Liver (tissue), 9 donors: Measurements from ENCODE around the gene TIMM17B. TPM values are rescaled to one million over a fixed set of nuclear protein-coding genes. Genes with fewer than 3 reads are reported as not detected.
"Not testable (repeated sequence)": the region's sequence is repeated elsewhere in the genome, so short reads cannot be mapped to it uniquely, and the experiment has no call there.

ENCODE experiments used
- DNase-seq: peaks from one replicate; pipeline ENCODE4 v3.0.0-alpha.2; 2017; ENCODE audit warnings: low spot score
- H3K27ac ChIP-seq, 2 donors: one replicate each; pipeline ENCODE4 v1.7.0; 2013; ENCODE audit warnings: inconsistent platforms in 2 of 2, low read length in 2 of 2, control low read depth in 1 of 2, low read depth in 1 of 2, mild to moderate bottlenecking in 1 of 2
- H3K27me3 ChIP-seq, 4 donors: one replicate each; pipeline versions ENCODE4 v1.6.1 to v1.7.0; 2013; ENCODE audit warnings: low read length in 3 of 4, inconsistent platforms in 1 of 4, mild to moderate bottlenecking in 1 of 4, moderate library complexity in 1 of 4; ENCODE audit not compliant: control insufficient read depth in 4 of 4, insufficient read depth in 4 of 4
- H3K36me3 ChIP-seq, 4 donors: one replicate each; pipeline versions ENCODE4 v1.6.1 to v1.7.0; 2013; ENCODE audit warnings: low read length in 3 of 4, mild to moderate bottlenecking in 3 of 4, low read depth in 1 of 4, moderate library complexity in 1 of 4; ENCODE audit not compliant: control insufficient read depth in 4 of 4, insufficient read depth in 3 of 4
- H3K4me1 ChIP-seq, 4 donors: one replicate each; pipeline versions ENCODE4 v1.6.1 to v1.7.0; 2013; ENCODE audit warnings: low read length in 3 of 4, mild to moderate bottlenecking in 3 of 4, moderate library complexity in 1 of 4; ENCODE audit not compliant: control insufficient read depth in 4 of 4, insufficient read depth in 4 of 4
- H3K4me3 ChIP-seq, 3 donors: one replicate each; pipeline versions ENCODE4 v1.6.1 to v1.7.0; 2013; ENCODE audit warnings: low read length in 3 of 3, control low read depth in 1 of 3, low read depth in 1 of 3, mild to moderate bottlenecking in 1 of 3
- H3K9ac ChIP-seq, 2 donors: one replicate each; pipeline ENCODE4 v1.7.0; 2013; ENCODE audit warnings: low read length in 2 of 2, mild to moderate bottlenecking in 2 of 2, moderate library complexity in 2 of 2, control low read depth in 1 of 2, low read depth in 1 of 2
- H3K9me3 ChIP-seq, 4 donors: one replicate each; pipeline versions ENCODE4 v1.6.1 to v1.7.0; 2013; ENCODE audit warnings: low read length in 3 of 4; ENCODE audit not compliant: control insufficient read depth in 4 of 4
- CTCF ChIP-seq: fragments of 150-350 bp; IDR thresholded peaks from 2 replicates; pipeline ENCODE4 v1.5.1; 2017; ENCODE audit warnings: improper control_type of control experiment, low read depth, low read length; ENCODE audit not compliant: missing input control
- EGR1 ChIP-seq, 2 donors: IDR thresholded peaks; 2 replicates each; pipeline ENCODE4 v1.6.1; 2016 to 2018; ENCODE audit warnings: antibody characterized with exemption in 2 of 2, low read depth in 2 of 2
- GABPA ChIP-seq, 2 donors: IDR thresholded peaks in 1 of 2; conservative IDR thresholded peaks in 1 of 2; 2 replicates each; pipeline ENCODE4 v1.6.1; 2016; ENCODE audit warnings: antibody characterized with exemption in 2 of 2, mild to moderate bottlenecking in 1 of 2, moderate library complexity in 1 of 2
- HNF4A ChIP-seq, 2 donors: conservative IDR thresholded peaks; 2 replicates each; pipeline ENCODE4 v1.6.1; 2016; ENCODE audit warnings: antibody characterized with exemption in 2 of 2, mild to moderate bottlenecking in 2 of 2
- MAX ChIP-seq: IDR thresholded peaks from 2 replicates; pipeline ENCODE4 v1.6.1; 2016; ENCODE audit warnings: antibody characterized with exemption
- RAD21 ChIP-seq, 2 donors: IDR thresholded peaks; 2 replicates each; pipeline ENCODE4 v1.6.1; 2016; ENCODE audit warnings: antibody characterized with exemption in 2 of 2, mild to moderate bottlenecking in 2 of 2
- REST ChIP-seq: IDR thresholded peaks from 2 replicates; pipeline ENCODE4 v1.6.1; 2016; ENCODE audit warnings: antibody characterized with exemption, mild to moderate bottlenecking
- SP1 ChIP-seq: IDR thresholded peaks from 2 replicates; pipeline ENCODE4 v1.6.1; 2018; ENCODE audit warnings: antibody characterized with exemption, mild to moderate bottlenecking
- TAF1 ChIP-seq: conservative IDR thresholded peaks from 2 replicates; pipeline ENCODE4 v1.6.1; 2016; ENCODE audit warnings: antibody characterized with exemption, mild to moderate bottlenecking
- ZBTB33 ChIP-seq: IDR thresholded peaks from 2 replicates; pipeline ENCODE4 v1.6.1; 2016; ENCODE audit warnings: antibody characterized with exemption
- WGBS: extraction: QIAGEN DNeasy Blood & Tissue Kit; methylation state at CpG from one replicate; pipeline ENCODE4 v1.1.7; 2013; 5-methylcytosine and 5-hydroxymethylcytosine counted together
- polyA plus RNA-seq, 2 donors: library from polyadenylated mRNA; stranded (reverse) in 1 of 2; unstranded in 1 of 2; fragments of 200-250 nt in 1 of 2; fragments of >200 nt in 1 of 2; fragmentation: Nextera tagmentation in 1 of 2; extraction: Ambion mirVana in 1 of 2; gene quantifications; one replicate each; pipeline versions ENCODE4 v1.2.1 to v1.2.3, GENCODE V29; 2013 to 2015
- total RNA-seq, 2 donors: library from RNA; depleted of rRNA; stranded (reverse); fragments of >200 nt; gene quantifications; one replicate each; pipeline ENCODE4 v1.2.3, GENCODE V29; 2014
- donor health status: healthy.
- donor health status: healthy.
- donor health status: healthy.
- donor health status: healthy.
- donor health status: healthy.

Gene TIMM17B
- total and polyA plus RNA-seq, 4 donors, result 22.8 to 53.1 (median 30.0) TPM

GRCh38 chrX:48864210-48864609 lies 33.4 kb downstream of the TIMM17B start:
- Histone ChIP-seq H3K4me1 (no peaks in the 10 kb centered on the region), H3K27me3 (no peaks in the 10 kb centered on the region), H3K27ac (no peak overlapping the region), H3K9ac (no peak overlapping the region), H3K4me3 (no peak overlapping the region), H3K9me3 (no peaks in the 10 kb centered on the region), H3K36me3 (no peaks in the 10 kb centered on the region)
- TF ChIP-seq MAX, result no peak
- TF ChIP-seq TAF1, result no peak
- TF ChIP-seq CTCF, result no peak
- TF ChIP-seq RAD21 (IDR thresholded peaks at IDR 0.05), result no peak
- TF ChIP-seq HNF4A (conservative IDR thresholded peaks at IDR 0.05), result no peak
- TF ChIP-seq ZBTB33, result no peak
- TF ChIP-seq SP1, result no peak
- no peak for TF ChIP-seq REST
- TF ChIP-seq EGR1 (IDR thresholded peaks at IDR 0.05; ENCODE audit: low read depth in 2 of 2), result no peak
- no peak for DNase-seq
- 54% methylated on average over 4 of the region's 4 CpGs for WGBS

- Histone ChIP-seq H3K4me3 (no peak overlapping the region), H3K27me3 (peaks cover 0 to 4% (median 0%) of the 10 kb centered on the region in 4 donors), H3K36me3 (no peaks in the 10 kb centered on the region), H3K4me1 (no peaks in the 10 kb centered on the region), H3K9me3 (no peaks in the 10 kb centered on the region), H3K27ac (no peak overlapping the region), H3K9ac (no peak overlapping the region)
- no peak for TF ChIP-seq TAF1
- TF ChIP-seq GABPA (IDR thresholded peaks at IDR 0.05 in 1 of 2, conservative IDR thresholded peaks at IDR 0.05 in 1 of 2), result no peak
- TF ChIP-seq HNF4A (conservative IDR thresholded peaks at IDR 0.05), result no peak
- TF ChIP-seq RAD21 (IDR thresholded peaks at IDR 0.05), result peak in 1 of 2 donors; percentile 19
- no peak for DNase-seq
- WGBS, result 43% methylated on average over 5 of the region's 5 CpGs
Measured at GRCh38 chrX:48854898-48855297, 42.7 kb downstream of the TIMM17B start.

- H3K4me1 ChIP-seq, H3K27me3 ChIP-seq, H3K9me3 ChIP-seq, H3K9ac ChIP-seq, H3K4me3 ChIP-seq, DNase-seq, H3K36me3 ChIP-seq, H3K27ac ChIP-seq: not testable (repeated sequence)
- WGBS, result 95% methylated on average over 12 of the region's 12 CpGs
Measured at GRCh38 chrX:48854121-48854804, 43.3 kb downstream of the TIMM17B start.

GRCh38 chrX:48853494-48853893 lies 44.1 kb downstream of the TIMM17B start:
- H3K9me3 ChIP-seq, H3K9ac ChIP-seq, H3K4me3 ChIP-seq, H3K4me1 ChIP-seq, H3K36me3 ChIP-seq, H3K27ac ChIP-seq, H3K27me3 ChIP-seq, DNase-seq: not testable (repeated sequence)
